Measurements from ENCODE around the gene EZR.

DNA sequence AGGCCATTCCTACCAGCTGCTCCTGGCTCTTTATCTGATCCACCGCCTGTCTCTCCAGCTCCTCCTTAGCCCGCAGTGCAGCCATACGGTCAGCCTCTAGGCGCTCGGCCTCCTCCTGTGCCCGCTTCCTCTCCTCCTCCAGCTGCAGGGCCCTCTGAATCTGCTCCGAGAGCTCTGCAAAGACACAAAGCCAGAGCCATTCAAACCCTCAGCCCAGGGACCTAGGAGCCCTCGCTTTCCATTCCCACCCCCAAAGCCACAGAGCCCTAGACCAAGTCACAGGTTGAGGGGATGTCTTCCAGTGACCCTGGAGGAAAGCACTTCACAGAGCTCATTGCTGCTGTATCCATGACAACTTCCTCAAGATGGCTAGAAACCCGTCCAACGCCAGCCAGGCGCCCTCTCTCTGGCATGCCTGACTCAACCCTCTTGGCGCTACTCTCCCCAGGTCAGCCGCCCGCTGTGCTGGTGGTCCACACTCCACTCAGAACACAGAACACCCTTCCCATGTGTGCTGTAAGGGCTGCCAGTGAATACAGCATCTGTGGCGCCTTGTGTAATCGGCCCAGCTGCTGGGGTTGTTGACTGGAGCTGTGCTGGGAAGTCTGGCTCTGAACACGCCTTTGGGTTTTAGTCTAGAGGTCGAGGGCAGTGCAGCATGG lies 49.3 kb downstream of the EZR start:
- TF ChIP-seq HCFC1 (IDR thresholded peaks at IDR 0.05; ENCODE audit: low read depth, low read length) (no peak), EP300 (IDR thresholded peaks at IDR 0.05; ENCODE audit: low read length) (no peak), MTA2 (IDR thresholded peaks at IDR 0.05; ENCODE audit: low read depth) (no peak), ELF1 (tag; IDR thresholded peaks at IDR 0.05) (no peak), ZNF77 (CRISPR knock-in tag; IDR thresholded peaks at IDR 0.05) (no peak), ZEB2 (IDR thresholded peaks at IDR 0.05) (no peak), POLR2A (conservative IDR thresholded peaks at IDR 0.05) (no peak), MTA3 (IDR thresholded peaks at IDR 0.05; ENCODE audit: borderline replicate concordance) (no peak)
